HG03439 (cell line): ENCODE data around the gene SLC25A46.
"Not testable (repeated sequence)": the region's sequence is repeated elsewhere in the genome, so short reads cannot be mapped to it uniquely, and the experiment has no call there.

Source experiments
- ATAC-seq: cut with Tn5 transposase; IDR thresholded peaks from one replicate; pipeline ENCODE4 v1.9.1; 2021; ENCODE audit warnings: mild to moderate bottlenecking, moderate library complexity; ENCODE audit not compliant: unreplicated experiment

SLC25A46 gene

GRCh38 chr5:110754181-110754580 is 15.4 kb downstream of the SLC25A46 start:
- no peak for ATAC-seq

- no peak for ATAC-seq
These were observed 18.4 kb downstream of the SLC25A46 start for GRCh38 chr5:110757118-110757729.

DNA sequence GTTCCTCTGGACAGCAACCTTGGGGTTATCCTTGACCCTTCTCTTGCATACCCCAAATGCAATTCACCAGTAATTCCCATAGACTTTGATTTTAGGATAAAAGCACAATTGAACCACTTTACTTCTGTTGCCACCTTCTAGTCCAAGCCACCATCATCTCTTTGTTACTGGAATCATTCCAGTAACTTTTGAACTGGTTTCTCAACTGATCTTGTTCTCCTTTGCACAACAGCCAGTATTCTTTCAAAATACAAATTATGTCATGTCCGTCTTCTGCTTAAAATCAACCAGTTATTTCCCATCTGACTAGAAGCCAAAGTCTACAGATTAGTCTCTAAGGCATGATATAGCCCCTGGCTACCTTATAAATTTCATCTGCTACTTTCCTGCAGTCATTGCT is 21.4 kb downstream of the SLC25A46 start:
- ATAC-seq = no peak

- no peak for ATAC-seq
These were observed 29.5 kb downstream of the SLC25A46 start for GRCh38 chr5:110768138-110768860.

GRCh38 chr5:110769000-110769681 is 30.3 kb downstream of the SLC25A46 start:
- ATAC-seq = no peak

DNA sequence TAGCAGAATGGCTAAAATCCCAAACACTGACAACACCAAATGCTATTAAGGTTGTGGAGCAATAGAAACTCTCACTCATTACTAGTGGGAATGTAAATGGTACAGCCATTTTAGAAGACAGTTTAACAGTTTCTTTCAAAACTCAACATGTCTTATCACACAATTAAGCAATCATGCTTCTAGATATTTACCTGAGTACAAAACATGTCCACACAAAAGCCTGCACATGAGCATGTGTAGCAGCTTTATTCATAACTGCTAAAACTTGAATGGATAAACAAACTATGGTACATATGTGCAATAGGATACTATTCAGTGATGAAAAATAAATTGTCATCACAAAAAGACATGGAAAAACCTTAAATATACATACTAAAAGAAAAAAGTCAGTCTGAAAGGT is 31.5 kb downstream of the SLC25A46 start:
- ATAC-seq = no peak

GRCh38 chr5:110784901-110785300 is 46.1 kb downstream of the SLC25A46 start:
- ATAC-seq = no peak

DNA sequence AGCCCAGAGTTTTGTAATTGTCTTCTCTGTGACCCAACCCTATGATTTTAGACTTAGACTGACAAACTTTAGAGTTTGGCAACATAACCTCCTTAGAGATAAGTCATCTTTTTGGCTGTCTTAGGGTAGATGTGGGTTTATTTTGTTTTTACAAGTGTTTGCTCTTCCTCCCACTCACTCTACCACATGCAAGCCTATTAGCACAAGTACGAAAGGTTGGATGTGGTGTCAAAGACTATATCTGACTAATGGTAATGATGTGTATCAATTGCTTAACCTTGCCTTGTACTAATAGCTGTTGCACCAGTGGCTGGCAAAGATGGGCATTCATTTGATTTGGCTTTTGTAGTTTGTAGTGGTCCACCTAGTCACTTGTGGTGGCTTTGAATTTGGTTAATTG is 46.5 kb downstream of the SLC25A46 start:
- ATAC-seq = no peak

GRCh38 chr5:110788006-110788405 is 49.2 kb downstream of the SLC25A46 start:
- not testable (repeated sequence) for ATAC-seq

GRCh38 chr5:110790673-110791072 is 51.9 kb downstream of the SLC25A46 start:
- no peak for ATAC-seq

DNA sequence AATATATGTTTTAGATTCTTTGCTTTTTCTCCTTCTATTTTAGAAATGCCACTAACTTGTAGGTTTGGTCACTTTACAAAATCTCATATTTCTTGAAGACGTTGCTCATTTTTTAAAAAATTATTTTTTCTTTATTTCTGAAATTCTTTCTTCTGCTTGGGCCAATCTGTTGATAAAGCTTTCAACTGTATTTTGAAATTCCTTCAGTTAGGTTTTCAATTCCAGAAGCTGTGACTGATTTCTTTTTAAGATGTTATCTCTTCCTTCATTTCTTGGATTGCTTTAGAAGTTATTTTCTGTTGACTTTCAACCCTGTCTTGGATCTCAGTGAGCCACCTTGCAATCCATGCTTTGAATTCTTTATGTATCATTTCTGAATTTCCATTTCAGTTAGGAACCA is 64.2 kb downstream of the SLC25A46 start:
- ATAC-seq = no peak

DNA sequence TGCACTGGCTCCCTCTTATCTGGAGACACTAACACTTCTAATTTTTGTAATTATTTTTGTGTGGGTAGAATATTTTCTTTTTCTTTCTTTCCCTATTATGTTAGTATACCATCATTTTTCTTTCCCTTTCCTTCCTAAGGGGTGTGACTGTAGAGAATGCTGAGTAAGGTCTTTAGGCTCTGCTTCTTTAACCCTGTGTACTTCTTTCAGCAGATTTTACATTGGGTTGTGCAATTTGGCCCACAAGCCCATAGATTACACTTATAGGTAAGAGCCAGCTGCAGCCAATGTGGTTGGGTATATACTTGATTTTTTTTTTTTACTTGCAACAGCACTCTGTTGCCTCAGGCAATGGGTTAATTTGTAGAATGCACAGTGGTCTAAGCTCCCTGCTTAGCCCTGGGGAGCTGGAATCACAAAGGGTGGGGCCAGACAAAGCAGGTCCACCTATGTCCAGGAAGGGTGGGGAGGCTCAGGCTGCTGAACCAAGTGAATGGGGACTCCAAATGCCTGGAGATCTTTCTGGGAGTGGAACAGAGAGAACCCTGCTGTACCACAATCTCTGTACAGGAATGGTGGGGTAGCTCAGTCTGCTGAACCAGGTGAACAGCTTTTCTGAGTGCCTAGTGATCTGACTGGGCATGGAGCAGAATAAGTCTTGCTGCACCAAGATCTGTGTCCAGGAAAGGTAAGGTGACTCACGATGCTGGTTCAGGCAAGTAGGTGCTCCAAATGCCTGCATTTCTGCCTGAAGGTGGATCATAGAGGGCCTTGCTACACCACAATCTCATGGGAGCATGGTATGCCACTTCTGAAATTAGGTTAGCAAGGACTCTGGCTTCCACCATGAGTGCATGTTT is 64.9 kb downstream of the SLC25A46 start:
- ATAC-seq = no peak

GRCh38 chr5:110807169-110807568 is 68.4 kb downstream of the SLC25A46 start:
- no peak for ATAC-seq

- no peak for ATAC-seq
These were observed 70.2 kb downstream of the SLC25A46 start for GRCh38 chr5:110809006-110809405.
